ENCODE results near the gene MATCAP1.
A peak's percentile ranks its signal among the peaks of the same experiment; 100 is the strongest.

The MATCAP1 gene

GRCh38 chr16:67146523-67147357 is 37.0 kb downstream of the MATCAP1 start:
- H3K36me3 ChIP-seq (ENCODE audit: insufficient read depth, low read length) = peaks cover 64% of the 10 kb centered on the region

GRCh38 chr16:67145746-67146145 is 38.0 kb downstream of the MATCAP1 start:
- Histone ChIP-seq H3K36me3 (ENCODE audit: insufficient read depth, low read length) (peaks cover 74% of the 10 kb centered on the region), H3K9ac (ENCODE audit: low read length) (no peak overlapping the region), H3K4me2 (ENCODE audit: low read length) (no peak overlapping the region), H3K27ac (ENCODE audit: low read depth, low read length, poor library complexity, severe bottlenecking) (no peak overlapping the region), H3F3A (ENCODE audit: insufficient read depth, low read length) (no peaks in the 10 kb centered on the region), H3K27me3 (ENCODE audit: insufficient read depth, low read length) (no peaks in the 10 kb centered on the region), H3K79me2 (ENCODE audit: insufficient read depth, low read length) (no peaks in the 10 kb centered on the region), H3K9me3 (ENCODE audit: low read length) (no peaks in the 10 kb centered on the region), H3K4me1 (ENCODE audit: insufficient read depth, low read length, severe bottlenecking) (peaks cover 5% of the 10 kb centered on the region), H4K20me1 (ENCODE audit: insufficient read depth, low read length) (no peaks in the 10 kb centered on the region), H3K9me2 (ENCODE audit: low read depth, low read length) (no peaks in the 10 kb centered on the region), H3K4me3 (ENCODE audit: low read depth, low read length, poor library complexity, severe bottlenecking) (no peak overlapping the region), H2AFZ (ENCODE audit: low read length) (no peak overlapping the region)
- no peak for TF ChIP-seq EZH2 (IDR thresholded peaks at IDR 0.05; ENCODE audit: borderline replicate concordance, low read length)
- no peak for TF ChIP-seq CTCF (IDR thresholded peaks at IDR 0.05; ENCODE audit: low read length)

More at GRCh38 chr16:67146523-67147357, 37.0 kb downstream of the MATCAP1 start:
- TF ChIP-seq CTCF (IDR thresholded peaks at IDR 0.05; ENCODE audit: low read length) = peak; percentile 5; the same call in 1 of the 2 replicates
- TF ChIP-seq EZH2 (IDR thresholded peaks at IDR 0.05; ENCODE audit: borderline replicate concordance, low read length) = no peak
- H3K27me3 ChIP-seq (ENCODE audit: insufficient read depth, low read length) = no peaks in the 10 kb centered on the region
- H3K9ac ChIP-seq (ENCODE audit: low read length) = no peak overlapping the region
- no peaks in the 10 kb centered on the region for H4K20me1 ChIP-seq (ENCODE audit: insufficient read depth, low read length)
- H3K79me2 ChIP-seq (ENCODE audit: insufficient read depth, low read length) = no peaks in the 10 kb centered on the region
- H3K4me2 ChIP-seq (ENCODE audit: low read length) = no peak overlapping the region
- H3K27ac ChIP-seq (ENCODE audit: low read depth, low read length, poor library complexity, severe bottlenecking) = no peak overlapping the region
- H3K4me3 ChIP-seq (ENCODE audit: low read depth, low read length, poor library complexity, severe bottlenecking) = no peak overlapping the region
- H3K9me3 ChIP-seq (ENCODE audit: low read length) = no peaks in the 10 kb centered on the region
- no peaks in the 10 kb centered on the region for H3F3A ChIP-seq (ENCODE audit: insufficient read depth, low read length)
- peaks cover 5% of the 10 kb centered on the region for H3K4me1 ChIP-seq (ENCODE audit: insufficient read depth, low read length, severe bottlenecking)
- H3K9me2 ChIP-seq (ENCODE audit: low read depth, low read length) = no peaks in the 10 kb centered on the region
- H2AFZ ChIP-seq (ENCODE audit: low read length) = no peak overlapping the region

- Histone ChIP-seq H3K27me3 (ENCODE audit: insufficient read depth, low read length) (no peaks in the 10 kb centered on the region), H3K9me3 (ENCODE audit: low read length) (no peaks in the 10 kb centered on the region), H4K20me1 (ENCODE audit: insufficient read depth, low read length) (no peaks in the 10 kb centered on the region), H3K36me3 (ENCODE audit: insufficient read depth, low read length) (peaks cover 82% of the 10 kb centered on the region), H3K79me2 (ENCODE audit: insufficient read depth, low read length) (no peaks in the 10 kb centered on the region), H3F3A (ENCODE audit: insufficient read depth, low read length) (no peaks in the 10 kb centered on the region), H2AFZ (ENCODE audit: low read length) (no peak overlapping the region), H3K4me2 (ENCODE audit: low read length) (no peak overlapping the region), H3K9me2 (ENCODE audit: low read depth, low read length) (no peaks in the 10 kb centered on the region), H3K4me3 (ENCODE audit: low read depth, low read length, poor library complexity, severe bottlenecking) (no peak overlapping the region), H3K4me1 (ENCODE audit: insufficient read depth, low read length, severe bottlenecking) (no peaks in the 10 kb centered on the region), H3K9ac (ENCODE audit: low read length) (no peak overlapping the region), H3K27ac (ENCODE audit: low read depth, low read length, poor library complexity, severe bottlenecking) (no peak overlapping the region)
- TF ChIP-seq CTCF (IDR thresholded peaks at IDR 0.05; ENCODE audit: low read length) (no peak), EZH2 (IDR thresholded peaks at IDR 0.05; ENCODE audit: borderline replicate concordance, low read length) (no peak)
Observed at GRCh38 chr16:67144943-67145342, 38.8 kb downstream of the MATCAP1 start.

All from OCI-LY1 (cell line).